ENCODE measurements around the gene TLR4.

Gene TLR4

GRCh38 chr9:117707561-117707960 lies 3.4 kb downstream of the TLR4 start:
- Histone ChIP-seq H2AK5ac (ENCODE audit: low read depth, low read length) (no peak overlapping the region), H3K23ac (ENCODE audit: low read depth, low read length, poor library complexity) (no peak overlapping the region), H3K27me3 (ENCODE audit: control insufficient read depth in 3 of 3, insufficient read depth in 3 of 3, low read depth in 1 of 3, low read length in 3 of 3) (no peaks in the 10 kb centered on the region), H2BK12ac (ENCODE audit: low read length) (no peak overlapping the region), H3K9ac (ENCODE audit: low read depth, low read length, poor library complexity) (no peak overlapping the region), H3K36me3 (replicated peaks in 1 of 2; ENCODE audit: control insufficient read depth in 2 of 2, insufficient read depth in 2 of 2, low read length in 2 of 2) (peaks cover 0 to 27% of the 10 kb centered on the region in 2 donors), H3K18ac (ENCODE audit: low read length) (no peak overlapping the region), H3K14ac (ENCODE audit: low read length) (no peak overlapping the region), H4K8ac (ENCODE audit: low read depth, low read length) (no peak overlapping the region), H3K79me1 (ENCODE audit: low read depth, low read length) (no peaks in the 10 kb centered on the region), H4K91ac (ENCODE audit: low read depth, low read length, poor library complexity) (no peak overlapping the region), H3K9me3 (replicated peaks in 1 of 2; ENCODE audit: control insufficient read depth in 2 of 2, insufficient read depth in 1 of 2, low read depth in 1 of 2, low read length in 2 of 2) (no peaks in the 10 kb centered on the region), H3K4me1 (ENCODE audit: control insufficient read depth in 2 of 2, insufficient read depth in 1 of 2, low read depth in 1 of 2, low read length in 2 of 2) (peaks cover 0 to 8% of the 10 kb centered on the region in 2 donors), H2BK15ac (ENCODE audit: low read length) (no peak overlapping the region), H3K27ac (replicated peaks; ENCODE audit: low read length) (no peak overlapping the region), H3K4me2 (ENCODE audit: insufficient read depth, low read length, poor library complexity, severe bottlenecking) (no peak overlapping the region), H2BK5ac (ENCODE audit: low read length) (no peak overlapping the region), H2BK120ac (ENCODE audit: low read depth, low read length) (no peak overlapping the region), H3K4me3 (ENCODE audit: low read length in 2 of 2) (no peak overlapping the region), H2AFZ (ENCODE audit: low read length) (no peak overlapping the region), H3K4ac (ENCODE audit: low read length) (no peak overlapping the region)
- no peak for DNase-seq (ENCODE audit: low spot score)
- no CpG with 5 or more reads among the region's 1 CpG for WGBS, 2 donors (ENCODE audit: extremely low coverage in 2 of 2, insufficient read length in 2 of 2, insufficient replicate concordance in 1 of 2)

DNA sequence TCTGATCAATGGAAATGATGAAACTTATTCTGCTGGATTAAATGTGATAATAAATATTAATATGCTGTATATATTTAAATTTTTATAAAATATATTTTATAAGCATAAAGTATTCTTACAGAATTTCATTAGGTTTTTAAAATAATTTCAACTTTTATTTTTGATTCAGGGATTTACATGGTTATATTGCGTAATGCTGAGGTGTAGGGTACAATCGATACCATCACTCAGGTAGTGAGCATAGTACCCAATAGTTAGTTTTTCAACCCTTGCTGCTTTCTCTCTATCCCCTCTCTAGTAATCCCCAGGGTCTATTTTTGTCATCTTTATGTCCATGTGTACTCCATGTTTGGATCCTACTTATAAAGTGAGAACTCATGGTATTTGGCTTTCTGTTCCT lies 5.7 kb downstream of the TLR4 start:
- Histone ChIP-seq H3K27ac (replicated peaks; ENCODE audit: low read length) (no peak overlapping the region), H3K18ac (ENCODE audit: low read length) (no peak overlapping the region), H4K8ac (ENCODE audit: low read depth, low read length) (no peak overlapping the region), H3K79me1 (ENCODE audit: low read depth, low read length) (no peaks in the 10 kb centered on the region), H3K23ac (ENCODE audit: low read depth, low read length, poor library complexity) (no peak overlapping the region), H3K36me3 (replicated peaks in 1 of 2; ENCODE audit: control insufficient read depth in 2 of 2, insufficient read depth in 2 of 2, low read length in 2 of 2) (peaks cover 0 to 50% of the 10 kb centered on the region in 2 donors), H2AFZ (ENCODE audit: low read length) (no peak overlapping the region), H4K91ac (ENCODE audit: low read depth, low read length, poor library complexity) (no peak overlapping the region), H3K9me3 (replicated peaks in 1 of 2; ENCODE audit: control insufficient read depth in 2 of 2, insufficient read depth in 1 of 2, low read depth in 1 of 2, low read length in 2 of 2) (no peaks in the 10 kb centered on the region), H3K27me3 (ENCODE audit: control insufficient read depth in 3 of 3, insufficient read depth in 3 of 3, low read depth in 1 of 3, low read length in 3 of 3) (no peaks in the 10 kb centered on the region), H3K4me1 (ENCODE audit: control insufficient read depth in 2 of 2, insufficient read depth in 1 of 2, low read depth in 1 of 2, low read length in 2 of 2) (no peaks in the 10 kb centered on the region), H3K14ac (ENCODE audit: low read length) (no peak overlapping the region), H3K4me3 (ENCODE audit: low read length in 2 of 2) (no peak overlapping the region), H2AK5ac (ENCODE audit: low read depth, low read length) (no peak overlapping the region), H2BK12ac (ENCODE audit: low read length) (no peak overlapping the region), H2BK15ac (ENCODE audit: low read length) (no peak overlapping the region), H3K9ac (ENCODE audit: low read depth, low read length, poor library complexity) (no peak overlapping the region), H2BK120ac (ENCODE audit: low read depth, low read length) (no peak overlapping the region), H3K4me2 (ENCODE audit: insufficient read depth, low read length, poor library complexity, severe bottlenecking) (no peak overlapping the region), H3K4ac (ENCODE audit: low read length) (no peak overlapping the region), H2BK5ac (ENCODE audit: low read length) (no peak overlapping the region)
- DNase-seq (ENCODE audit: low spot score), result no peak
- WGBS, 2 donors (ENCODE audit: extremely low coverage in 2 of 2, insufficient read length in 2 of 2, insufficient replicate concordance in 1 of 2), result no CpG with 5 or more reads among the region's 2 CpGs

DNA sequence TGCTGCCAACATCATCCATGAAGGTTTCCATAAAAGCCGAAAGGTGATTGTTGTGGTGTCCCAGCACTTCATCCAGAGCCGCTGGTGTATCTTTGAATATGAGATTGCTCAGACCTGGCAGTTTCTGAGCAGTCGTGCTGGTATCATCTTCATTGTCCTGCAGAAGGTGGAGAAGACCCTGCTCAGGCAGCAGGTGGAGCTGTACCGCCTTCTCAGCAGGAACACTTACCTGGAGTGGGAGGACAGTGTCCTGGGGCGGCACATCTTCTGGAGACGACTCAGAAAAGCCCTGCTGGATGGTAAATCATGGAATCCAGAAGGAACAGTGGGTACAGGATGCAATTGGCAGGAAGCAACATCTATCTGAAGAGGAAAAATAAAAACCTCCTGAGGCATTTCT lies 10.1 kb downstream of the TLR4 start:
- Histone ChIP-seq H2AK5ac (ENCODE audit: low read depth, low read length) (no peak overlapping the region), H2BK5ac (ENCODE audit: low read length) (no peak overlapping the region), H3K36me3 (replicated peaks in 1 of 2; ENCODE audit: control insufficient read depth in 2 of 2, insufficient read depth in 2 of 2, low read length in 2 of 2) (peaks cover 0 to 44% of the 10 kb centered on the region in 2 donors), H2BK12ac (ENCODE audit: low read length) (no peak overlapping the region), H4K8ac (ENCODE audit: low read depth, low read length) (no peak overlapping the region), H3K23ac (ENCODE audit: low read depth, low read length, poor library complexity) (no peak overlapping the region), H3K79me1 (ENCODE audit: low read depth, low read length) (no peaks in the 10 kb centered on the region), H2AFZ (ENCODE audit: low read length) (no peak overlapping the region), H4K91ac (ENCODE audit: low read depth, low read length, poor library complexity) (no peak overlapping the region), H3K4ac (ENCODE audit: low read length) (no peak overlapping the region), H3K14ac (ENCODE audit: low read length) (no peak overlapping the region), H3K9me3 (replicated peaks in 1 of 2; ENCODE audit: control insufficient read depth in 2 of 2, insufficient read depth in 1 of 2, low read depth in 1 of 2, low read length in 2 of 2) (no peaks in the 10 kb centered on the region), H3K18ac (ENCODE audit: low read length) (no peak overlapping the region), H2BK15ac (ENCODE audit: low read length) (no peak overlapping the region), H3K27me3 (ENCODE audit: control insufficient read depth in 3 of 3, insufficient read depth in 3 of 3, low read depth in 1 of 3, low read length in 3 of 3) (no peaks in the 10 kb centered on the region), H3K27ac (replicated peaks; ENCODE audit: low read length) (no peak overlapping the region), H2BK120ac (ENCODE audit: low read depth, low read length) (no peak overlapping the region), H3K4me3 (ENCODE audit: low read length in 2 of 2) (no peak overlapping the region), H3K4me2 (ENCODE audit: insufficient read depth, low read length, poor library complexity, severe bottlenecking) (no peak overlapping the region), H3K4me1 (ENCODE audit: control insufficient read depth in 2 of 2, insufficient read depth in 1 of 2, low read depth in 1 of 2, low read length in 2 of 2) (no peaks in the 10 kb centered on the region), H3K9ac (ENCODE audit: low read depth, low read length, poor library complexity) (no peak overlapping the region)
- WGBS, 2 donors (ENCODE audit: extremely low coverage in 2 of 2, insufficient read length in 2 of 2, insufficient replicate concordance in 1 of 2), result no CpG with 5 or more reads among the region's 6 CpGs
- no peak for DNase-seq (ENCODE audit: low spot score)

DNA sequence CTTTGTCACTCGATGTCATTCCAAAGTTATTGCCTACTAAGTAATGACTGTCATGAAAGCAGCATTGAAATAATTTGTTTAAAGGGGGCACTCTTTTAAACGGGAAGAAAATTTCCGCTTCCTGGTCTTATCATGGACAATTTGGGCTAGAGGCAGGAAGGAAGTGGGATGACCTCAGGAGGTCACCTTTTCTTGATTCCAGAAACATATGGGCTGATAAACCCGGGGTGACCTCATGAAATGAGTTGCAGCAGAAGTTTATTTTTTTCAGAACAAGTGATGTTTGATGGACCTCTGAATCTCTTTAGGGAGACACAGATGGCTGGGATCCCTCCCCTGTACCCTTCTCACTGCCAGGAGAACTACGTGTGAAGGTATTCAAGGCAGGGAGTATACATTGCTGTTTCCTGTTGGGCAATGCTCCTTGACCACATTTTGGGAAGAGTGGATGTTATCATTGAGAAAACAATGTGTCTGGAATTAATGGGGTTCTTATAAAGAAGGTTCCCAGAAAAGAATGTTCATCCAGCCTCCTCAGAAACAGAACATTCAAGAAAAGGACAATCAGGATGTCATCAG lies 11.3 kb downstream of the TLR4 start:
- no peak overlapping the region for H2BK120ac ChIP-seq (ENCODE audit: low read depth, low read length)
- H3K9ac ChIP-seq (ENCODE audit: low read depth, low read length, poor library complexity), result no peak overlapping the region
- no peaks in the 10 kb centered on the region for H3K9me3 ChIP-seq (replicated peaks in 1 of 2; ENCODE audit: control insufficient read depth in 2 of 2, insufficient read depth in 1 of 2, low read depth in 1 of 2, low read length in 2 of 2)
- no peak overlapping the region for H3K18ac ChIP-seq (ENCODE audit: low read length)
- no peak overlapping the region for H3K23ac ChIP-seq (ENCODE audit: low read depth, low read length, poor library complexity)
- H3K14ac ChIP-seq (ENCODE audit: low read length), result no peak overlapping the region
- no peak overlapping the region for H2BK5ac ChIP-seq (ENCODE audit: low read length)
- H3K27ac ChIP-seq (replicated peaks; ENCODE audit: low read length), result no peak overlapping the region
- WGBS, 2 donors (ENCODE audit: extremely low coverage in 2 of 2, insufficient read length in 2 of 2, insufficient replicate concordance in 1 of 2), result no CpG with 5 or more reads among the region's 5 CpGs
- H4K8ac ChIP-seq (ENCODE audit: low read depth, low read length), result no peak overlapping the region
- no peak overlapping the region for H3K4me3 ChIP-seq (ENCODE audit: low read length in 2 of 2)
- DNase-seq (ENCODE audit: low spot score), result no peak
- H3K36me3 ChIP-seq (replicated peaks in 1 of 2; ENCODE audit: control insufficient read depth in 2 of 2, insufficient read depth in 2 of 2, low read length in 2 of 2), result peaks cover 0 to 43% of the 10 kb centered on the region in 2 donors
- no peak overlapping the region for H2AFZ ChIP-seq (ENCODE audit: low read length)
- no peak overlapping the region for H2BK12ac ChIP-seq (ENCODE audit: low read length)
- no peak overlapping the region for H2AK5ac ChIP-seq (ENCODE audit: low read depth, low read length)
- H3K4ac ChIP-seq (ENCODE audit: low read length), result no peak overlapping the region
- no peak overlapping the region for H4K91ac ChIP-seq (ENCODE audit: low read depth, low read length, poor library complexity)
- no peak overlapping the region for H3K4me2 ChIP-seq (ENCODE audit: insufficient read depth, low read length, poor library complexity, severe bottlenecking)
- no peak overlapping the region for H2BK15ac ChIP-seq (ENCODE audit: low read length)
- H3K4me1 ChIP-seq (ENCODE audit: control insufficient read depth in 2 of 2, insufficient read depth in 1 of 2, low read depth in 1 of 2, low read length in 2 of 2), result no peaks in the 10 kb centered on the region
- H3K27me3 ChIP-seq (ENCODE audit: control insufficient read depth in 3 of 3, insufficient read depth in 3 of 3, low read depth in 1 of 3, low read length in 3 of 3), result no peaks in the 10 kb centered on the region
- no peaks in the 10 kb centered on the region for H3K79me1 ChIP-seq (ENCODE audit: low read depth, low read length)

Measured in neuronal stem cell (in vitro differentiated cells).